NCI-H524 treated with DMSO at 0.1 percent for 48 hours (cell line): ENCODE data around the gene SLC52A3.
"Not testable (repeated sequence)": the region's sequence is repeated elsewhere in the genome, so short reads cannot be mapped to it uniquely, and the experiment has no call there.

ENCODE experiments used
- DNase-seq: peaks from one replicate; lab custom pipeline; 2025; lab: John Stamatoyannopoulos, UW

The SLC52A3 gene

DNA sequence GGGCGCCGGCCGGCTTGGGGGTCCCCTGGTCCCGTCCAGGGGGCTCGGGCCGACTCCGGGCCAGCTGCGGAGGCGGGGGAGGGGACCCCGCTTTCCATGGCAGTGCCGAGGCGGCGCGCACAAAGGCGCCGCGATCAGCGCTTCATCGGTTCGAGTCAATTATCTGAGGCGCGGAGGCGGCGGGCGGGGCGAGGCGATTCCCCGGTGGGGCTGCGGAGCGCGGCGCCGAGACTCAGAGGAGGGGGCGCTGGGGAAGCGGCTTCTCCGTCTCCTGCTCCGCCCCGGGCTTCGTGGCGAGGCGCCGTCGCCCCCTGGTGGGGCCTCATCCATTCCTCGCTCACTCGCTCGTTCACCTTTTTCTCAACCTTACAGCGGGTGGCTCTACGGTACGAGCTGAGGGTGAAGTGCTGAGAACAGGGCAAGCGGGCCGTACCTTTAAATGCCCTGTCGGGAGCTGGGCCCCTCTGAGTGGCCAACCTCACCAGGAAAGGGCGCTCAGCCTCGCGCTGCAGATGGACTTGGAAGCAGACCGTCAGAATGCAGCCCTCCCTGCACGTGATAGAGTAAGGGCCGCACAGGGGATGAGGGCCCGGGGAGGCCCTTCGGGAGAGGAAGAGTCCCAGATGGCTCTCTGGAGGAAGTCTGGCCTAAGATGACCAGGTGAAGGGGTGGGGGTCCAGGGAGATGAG is 39.9 kb downstream of the SLC52A3 start:
- DNase-seq, result peak; percentile 39

DNA sequence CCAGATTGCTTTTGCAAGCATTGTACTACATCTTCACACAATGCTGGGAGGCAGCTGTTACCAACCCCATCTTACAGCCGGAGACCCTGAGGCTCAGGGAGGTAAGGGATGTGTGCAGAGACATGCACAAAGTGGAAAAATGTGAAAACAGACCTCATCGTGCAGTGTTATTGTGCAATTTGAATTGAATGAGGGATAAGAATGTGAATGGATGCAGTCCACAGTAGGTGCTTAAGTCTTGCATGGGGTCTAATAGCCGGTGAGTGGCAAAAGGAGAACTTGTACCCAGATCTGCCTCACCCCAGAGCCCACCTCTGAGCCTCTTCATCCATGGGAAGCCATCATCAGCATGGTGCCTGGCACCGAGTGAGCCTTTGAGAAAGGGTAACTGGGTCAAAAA is 42.1 kb downstream of the SLC52A3 start:
- DNase-seq, result no peak

DNA sequence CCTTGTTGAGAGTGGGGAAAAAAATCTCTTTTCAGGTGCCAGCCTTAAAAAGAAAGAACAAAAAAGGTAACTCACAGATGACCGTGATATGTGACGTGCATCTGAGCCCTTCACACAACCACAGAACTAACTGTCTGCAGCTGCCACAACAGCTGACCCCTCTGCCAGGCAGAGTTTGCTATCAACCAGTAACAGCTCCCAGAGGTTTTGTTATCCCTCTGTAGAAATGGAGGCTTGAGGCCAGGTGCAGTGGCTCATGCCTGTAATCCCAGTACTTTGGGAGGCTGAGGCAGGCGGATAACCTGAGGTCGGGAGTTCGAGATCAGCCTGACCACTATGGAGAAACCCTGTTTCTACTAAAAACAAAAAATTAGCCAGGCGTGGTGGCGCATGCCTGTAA is 42.8 kb downstream of the SLC52A3 start:
- DNase-seq, result no peak

DNA sequence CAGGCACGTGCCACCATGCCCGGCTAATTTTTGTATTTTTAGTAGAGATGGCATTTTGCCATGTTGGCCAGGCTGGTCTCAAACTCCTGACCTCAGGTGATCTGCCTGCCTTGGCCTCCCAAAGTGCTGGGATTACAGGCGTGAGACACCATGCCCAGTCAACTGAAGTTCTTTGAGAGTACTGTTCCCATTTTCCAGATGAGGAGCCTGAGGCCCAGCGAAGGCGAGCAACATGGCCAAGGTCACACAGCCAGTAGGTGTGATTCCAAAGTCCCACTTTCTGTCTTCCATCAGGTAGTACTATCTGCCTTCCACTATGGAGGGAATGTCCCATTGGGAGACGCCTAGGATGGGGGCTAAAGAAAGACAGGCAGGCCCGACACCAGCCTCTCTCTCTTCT is 43.5 kb downstream of the SLC52A3 start:
- DNase-seq, result not testable (repeated sequence)

DNA sequence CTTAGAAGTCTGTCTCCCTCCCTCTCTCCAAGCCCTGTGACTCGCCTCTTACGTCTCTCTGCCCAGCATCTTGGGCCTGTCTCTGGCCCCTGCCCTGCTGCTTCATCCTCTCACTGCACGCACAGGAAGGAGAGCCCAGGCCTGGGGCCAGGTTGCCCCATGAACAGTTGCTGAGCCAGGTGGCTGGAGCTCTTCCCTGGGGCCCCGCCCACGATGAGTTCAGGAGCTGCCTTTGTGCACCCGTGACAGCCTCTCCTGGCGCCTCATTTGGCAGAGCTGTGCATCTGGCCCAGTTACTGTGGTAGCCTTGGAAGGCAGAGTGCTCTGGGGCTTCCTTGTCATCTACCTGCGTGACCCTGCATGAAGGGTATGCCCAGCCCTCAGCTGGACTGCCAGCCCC is 44.5 kb downstream of the SLC52A3 start:
- peak; percentile 51 for DNase-seq

DNA sequence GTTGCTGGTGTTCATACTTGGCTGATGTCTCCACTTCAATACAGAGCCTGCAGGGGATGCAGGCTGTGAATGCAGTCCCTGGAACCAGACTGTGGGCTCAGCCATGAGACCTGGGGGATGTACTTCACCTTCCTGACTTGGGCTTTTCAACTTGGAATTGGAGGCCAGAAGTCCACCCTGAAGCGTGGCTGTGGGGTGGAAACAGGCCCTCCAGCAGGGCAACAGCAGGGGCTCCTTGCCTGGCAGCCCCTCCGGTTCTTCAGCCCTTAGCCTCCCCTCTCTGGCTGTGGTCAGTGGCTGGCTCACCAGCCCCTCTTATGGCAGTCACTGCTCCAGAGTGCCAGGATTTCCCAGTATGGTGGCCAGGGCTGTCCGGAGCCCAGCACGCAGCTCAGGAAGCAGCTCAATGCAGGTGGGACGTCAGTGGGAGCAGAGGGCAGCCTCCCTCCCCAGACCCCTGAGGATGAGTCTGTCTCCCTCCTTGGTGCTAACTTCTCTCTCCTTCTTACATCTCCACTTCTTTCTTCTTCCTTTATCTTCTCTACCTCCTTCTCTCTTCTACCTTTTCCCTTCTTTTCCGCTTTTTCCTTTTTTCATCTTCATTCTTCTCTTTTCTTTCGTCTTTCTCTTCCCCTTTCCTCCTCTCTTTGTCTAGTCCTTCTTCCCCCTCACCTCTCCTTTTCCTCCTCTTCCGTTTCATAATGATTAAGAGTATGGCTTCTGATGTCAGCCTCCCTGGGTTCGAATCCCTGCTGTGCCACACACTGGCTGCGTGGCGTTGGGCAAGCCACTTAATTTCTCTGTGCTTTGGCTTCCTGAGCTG is 45.3 kb downstream of the SLC52A3 start:
- DNase-seq, result no peak

DNA sequence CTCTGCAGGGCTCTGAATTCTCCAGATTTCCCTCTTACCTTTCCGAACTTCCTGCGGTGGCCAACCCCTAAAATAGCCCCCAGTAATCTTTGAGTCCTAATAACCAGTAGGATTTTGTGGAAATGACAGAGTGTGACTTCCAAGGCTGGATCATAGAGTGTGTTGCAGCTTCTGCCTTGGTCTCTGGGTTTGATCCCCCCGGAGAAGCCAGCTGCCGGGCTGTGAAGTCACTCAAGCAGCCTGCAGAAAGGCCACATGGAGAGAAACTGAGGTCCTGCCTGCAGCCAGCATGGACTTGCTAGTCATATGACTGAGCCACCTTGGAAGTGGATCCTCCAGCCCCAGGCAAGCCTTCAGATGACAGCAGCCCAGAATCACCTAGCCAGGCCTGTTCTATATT is 46.4 kb downstream of the SLC52A3 start:
- no peak for DNase-seq

DNA sequence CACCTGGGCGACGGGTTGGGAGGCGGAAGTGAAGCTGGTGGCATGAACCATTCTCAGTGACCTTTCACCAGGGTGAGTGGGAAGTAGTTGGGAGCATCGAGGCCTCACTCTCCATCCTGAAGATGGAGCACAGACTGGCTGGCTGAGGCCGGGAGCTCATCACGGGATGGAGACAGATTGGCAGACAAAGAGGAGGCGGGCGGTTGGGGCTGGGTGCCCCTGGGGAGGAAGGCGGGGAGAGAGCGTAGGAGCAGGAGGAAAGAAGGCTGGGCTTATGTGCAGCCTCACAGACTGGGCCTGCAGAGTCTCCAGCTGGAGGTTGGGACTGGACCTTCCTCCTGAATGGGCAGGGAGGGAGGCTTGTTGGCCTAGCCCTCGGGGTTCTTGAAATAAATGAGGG is 48.5 kb downstream of the SLC52A3 start:
- DNase-seq, result no peak

DNA sequence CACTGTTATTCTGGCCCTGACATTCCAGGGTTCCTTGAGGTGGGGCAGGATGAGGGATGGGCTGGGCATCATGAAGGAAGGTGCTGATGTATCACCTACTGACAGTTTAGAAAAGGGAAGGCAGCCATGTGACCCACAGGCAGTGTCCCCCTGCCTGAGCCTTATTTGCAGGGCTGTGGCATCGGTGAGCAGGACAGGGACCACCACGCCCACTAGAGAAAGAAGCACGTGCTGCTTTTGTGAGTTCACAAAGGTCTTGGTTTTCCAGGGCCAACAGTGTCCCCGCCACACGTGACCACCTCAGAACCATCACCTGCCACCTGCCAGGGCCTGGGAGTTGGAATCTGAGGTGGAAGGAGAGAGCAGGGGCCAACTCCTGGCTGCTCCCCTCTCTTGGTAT is 49.2 kb downstream of the SLC52A3 start:
- no peak for DNase-seq

DNA sequence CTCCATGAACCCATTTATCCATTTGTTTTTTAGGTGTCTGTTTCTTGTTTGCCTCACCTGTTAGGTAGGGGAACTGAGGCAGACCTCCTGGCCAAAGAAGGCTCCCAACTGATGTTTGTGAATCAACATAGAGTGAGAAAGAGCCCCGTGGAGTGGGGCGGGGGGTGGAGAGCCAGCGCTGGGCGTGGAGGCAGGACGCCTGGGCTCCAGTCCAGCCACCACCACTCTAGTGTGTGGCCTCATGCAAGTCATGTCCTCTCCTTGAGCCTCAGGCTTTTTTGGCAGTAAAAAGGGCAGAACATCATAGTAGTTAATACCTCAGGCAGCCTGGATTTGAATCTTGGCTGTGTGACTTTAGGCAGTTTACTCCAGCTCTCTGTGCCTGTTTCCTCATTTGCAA is 50.5 kb downstream of the SLC52A3 start:
- DNase-seq, result no peak

DNA sequence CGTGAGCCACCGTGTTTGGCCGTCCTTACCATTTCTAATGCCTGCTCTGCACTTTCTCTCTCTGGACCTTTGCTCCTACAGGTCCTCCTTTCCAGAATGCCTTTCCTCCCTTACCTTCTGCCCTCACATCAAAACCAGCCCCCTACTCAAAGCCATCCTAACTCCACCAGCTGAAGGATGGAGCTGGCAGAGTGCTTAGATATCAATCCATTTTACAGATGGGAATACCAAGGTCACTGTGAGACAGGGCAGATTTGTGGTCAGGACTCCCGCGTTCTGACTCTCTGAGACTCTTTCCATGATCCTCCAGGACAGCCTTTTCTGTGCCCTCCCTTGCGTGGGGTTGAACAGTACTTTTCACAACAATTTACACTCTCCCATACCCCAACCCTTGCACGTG is 51.0 kb downstream of the SLC52A3 start:
- DNase-seq, result no peak

DNA sequence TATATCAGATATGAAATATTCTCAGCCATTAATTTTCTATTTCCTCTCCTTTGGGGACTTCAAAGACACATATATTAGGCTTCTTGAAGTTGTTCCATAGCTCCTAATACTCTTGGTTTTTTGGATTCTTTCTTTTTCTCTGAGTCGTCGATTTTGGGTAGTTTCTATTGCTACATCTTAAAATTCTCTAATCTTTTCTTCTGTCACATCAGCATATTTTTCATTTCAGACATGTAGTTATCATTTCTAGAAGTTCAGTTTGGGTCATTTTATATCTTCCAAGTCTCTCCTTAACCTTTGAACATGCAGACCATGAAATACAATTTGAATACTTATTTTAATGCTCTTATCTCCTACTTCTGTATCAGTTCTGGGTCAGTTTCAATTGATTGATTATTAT is 53.8 kb downstream of the SLC52A3 start:
- DNase-seq, result no peak

DNA sequence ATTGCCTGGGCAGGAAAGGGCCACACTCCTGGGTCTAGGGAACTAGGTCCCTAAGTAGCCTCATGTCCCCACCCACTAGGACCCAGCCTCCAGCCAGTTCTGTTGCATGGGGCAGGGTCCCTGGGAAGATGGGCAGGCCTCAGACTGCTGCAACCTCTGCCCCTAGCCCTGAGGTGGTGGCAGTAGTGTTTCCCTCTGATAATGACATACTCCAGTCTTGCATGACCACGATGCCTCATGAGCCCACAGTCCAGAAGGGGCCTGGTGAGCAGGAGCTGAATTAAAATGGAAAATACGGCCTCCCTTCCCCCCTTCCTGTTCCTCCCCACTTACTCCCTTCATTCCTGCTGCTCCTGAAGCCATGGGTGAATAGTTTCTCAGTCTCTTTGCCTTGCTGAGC is 56.7 kb downstream of the SLC52A3 start:
- DNase-seq, result no peak

DNA sequence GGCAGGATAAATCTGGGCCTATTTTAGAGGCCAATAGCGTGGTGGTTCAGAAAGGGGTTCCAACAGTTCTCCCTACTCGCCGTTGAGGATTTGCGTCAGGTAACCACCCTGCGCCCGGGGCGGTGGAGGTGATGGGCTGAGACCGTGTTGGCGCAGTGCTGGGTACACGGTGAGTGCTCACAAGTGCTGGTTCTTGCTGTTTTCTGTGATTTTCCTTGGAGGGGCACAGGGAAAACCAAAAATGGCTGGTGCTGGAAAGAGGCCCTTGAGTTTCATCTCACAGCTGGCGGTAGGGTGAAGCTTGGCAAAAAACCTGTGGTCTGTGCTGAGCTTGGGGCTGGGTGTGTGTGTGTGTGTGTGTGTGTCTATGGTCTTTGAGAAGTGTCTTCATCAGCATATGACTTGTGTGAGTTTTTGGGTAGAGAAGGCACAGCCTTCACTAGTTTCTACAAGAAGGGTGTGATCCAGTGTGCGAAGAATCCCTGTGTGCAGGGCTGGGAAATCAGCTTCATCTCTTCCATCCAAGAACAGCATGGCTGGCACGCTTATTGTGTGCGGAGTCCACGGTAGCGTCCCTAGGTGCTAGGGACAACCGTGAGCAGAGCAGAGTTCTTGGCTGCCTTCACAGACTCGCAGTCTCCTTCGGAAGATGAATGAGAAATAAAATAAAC is 57.4 kb downstream of the SLC52A3 start:
- DNase-seq, result no peak
